CD14-positive monocyte (primary cell): ENCODE results near the gene BAD. TPM values are rescaled to one million over a fixed set of nuclear protein-coding genes. Genes with fewer than 3 reads are reported as not detected.
"Not testable (repeated sequence)": the region's sequence is repeated elsewhere in the genome, so short reads cannot be mapped to it uniquely, and the experiment has no call there.

Source experiments
- DNase-seq, 3 donors: peaks; one replicate each; pipeline ENCODE4 v3.0.0-alpha.2; 2011 to 2022
- H2AFZ ChIP-seq: 2 replicates; pipeline ENCODE4 v1.6.0; 2012; ENCODE audit warnings: mild to moderate bottlenecking, low read depth, low read length, inconsistent platforms; ENCODE audit not compliant: insufficient read depth, poor library complexity, severe bottlenecking
- H3K27ac ChIP-seq, 2 donors: 1 replicate in 1 of 2; 2 replicates in 1 of 2; pipeline ENCODE4 v1.5.1; 2012 to 2013; ENCODE audit warnings: low read length in 2 of 2, control low read depth in 1 of 2, inconsistent platforms in 1 of 2, low read depth in 1 of 2, mild to moderate bottlenecking in 1 of 2
- H3K27me3 ChIP-seq, 2 donors: one replicate each; pipeline versions ENCODE4 v1.6.0 to v1.6.1; 2011 to 2013; ENCODE audit warnings: low read length in 2 of 2; ENCODE audit not compliant: control insufficient read depth in 2 of 2, insufficient read depth in 2 of 2
- H3K36me3 ChIP-seq, 2 donors: replicated peaks in 1 of 2; 1 replicate in 1 of 2; 2 replicates in 1 of 2; pipeline versions ENCODE4 v1.5.1 to v1.6.1; 2012 to 2013; ENCODE audit warnings: low read length in 2 of 2, control low read depth in 1 of 2, inconsistent platforms in 1 of 2, mild to moderate bottlenecking in 1 of 2; ENCODE audit not compliant: insufficient read depth in 2 of 2, control insufficient read depth in 1 of 2
- H3K4me1 ChIP-seq, 2 donors: 1 replicate in 1 of 2; 2 replicates in 1 of 2; pipeline versions ENCODE4 v1.5.1 to v1.6.1; 2012 to 2013; ENCODE audit warnings: low read length in 2 of 2, control low read depth in 1 of 2, inconsistent platforms in 1 of 2, mild to moderate bottlenecking in 1 of 2, moderate library complexity in 1 of 2; ENCODE audit not compliant: insufficient read depth in 2 of 2, control insufficient read depth in 1 of 2
- H3K4me2 ChIP-seq: replicated peaks from 2 replicates; pipeline ENCODE3; 2012; ENCODE audit warnings: low read length, moderate library complexity, mild to moderate bottlenecking; ENCODE audit not compliant: poor library complexity, severe bottlenecking; ENCODE audit errors: extremely low read depth
- H3K4me3 ChIP-seq, 3 experiments: fragments of 200-600 bp in 1 of 3; sonication (generic) in 1 of 3; replicated peaks in 1 of 3; 1 replicate in 2 of 3; 2 replicates in 1 of 3; pipeline ENCODE4 v1.5.1; 2011 to 2013; ENCODE audit warnings: low read length in 3 of 3, mild to moderate bottlenecking in 3 of 3, control low read depth in 2 of 3, low read depth in 2 of 3, inconsistent platforms in 1 of 3, moderate library complexity in 1 of 3
- H3K79me2 ChIP-seq: 2 replicates; pipeline ENCODE4 v1.6.0; 2012; ENCODE audit warnings: mild to moderate bottlenecking, control low read depth, inconsistent platforms, low read length, moderate library complexity; ENCODE audit not compliant: insufficient read depth
- H3K9ac ChIP-seq: 2 replicates; pipeline ENCODE4 v1.6.0; 2017; ENCODE audit warnings: low read length, mild to moderate bottlenecking; ENCODE audit not compliant: insufficient read depth, poor library complexity, severe bottlenecking
- H3K9me3 ChIP-seq, 2 donors: replicated peaks in 1 of 2; 1 replicate in 1 of 2; 2 replicates in 1 of 2; pipeline versions ENCODE4 v1.5.1 to v1.6.1; 2012 to 2013; ENCODE audit warnings: low read length in 2 of 2, control low read depth in 1 of 2; ENCODE audit not compliant: control insufficient read depth in 1 of 2, insufficient read depth in 1 of 2
- H4K20me1 ChIP-seq: 2 replicates; pipeline ENCODE4 v1.6.0; 2012; ENCODE audit warnings: mild to moderate bottlenecking, low read length, control low read depth, moderate library complexity; ENCODE audit not compliant: insufficient read depth
- H3K27ac Mint-ChIP-seq, 7 donors: one replicate each; pipeline ENCODE4 v1.8.0; 2020; ENCODE audit warnings: mild to moderate bottlenecking in 7 of 7, mixed read lengths in 7 of 7, moderate library complexity in 6 of 7, inconsistent platforms in 2 of 7
- H3K27me3 Mint-ChIP-seq, 3 donors: one replicate each; pipeline ENCODE4 v1.8.0; 2021 to 2022; ENCODE audit warnings: low read depth in 3 of 3, mild to moderate bottlenecking in 3 of 3, mixed read lengths in 3 of 3, moderate library complexity in 3 of 3, inconsistent platforms in 1 of 3
- H3K36me3 Mint-ChIP-seq, 2 donors: one replicate each; pipeline ENCODE4 v1.8.0; 2020; ENCODE audit warnings: mixed read lengths in 2 of 2, inconsistent platforms in 1 of 2, mild to moderate bottlenecking in 1 of 2
- H3K4me1 Mint-ChIP-seq: one replicate; pipeline ENCODE4 v1.8.0; 2020; ENCODE audit warnings: mild to moderate bottlenecking, mixed read lengths
- H3K4me3 Mint-ChIP-seq, 2 donors: one replicate each; pipeline ENCODE4 v1.8.0; 2020; ENCODE audit warnings: mild to moderate bottlenecking in 2 of 2, mixed read lengths in 2 of 2, moderate library complexity in 1 of 2
- H3K9me3 Mint-ChIP-seq, 7 donors: one replicate each; pipeline ENCODE4 v1.8.0; 2020 to 2022; ENCODE audit warnings: mixed read lengths in 7 of 7, mild to moderate bottlenecking in 6 of 7, moderate library complexity in 6 of 7, inconsistent platforms in 2 of 7
- WGBS: methylation state at CpG from one replicate; pipeline ENCODE4 v1.1.5; 2013; ENCODE audit warnings: missing lambda C conversion rate; ENCODE audit not compliant: insufficient coverage; 5-methylcytosine and 5-hydroxymethylcytosine counted together
- intact Hi-C, 2 donors: fragments of 100-400 bp; cut with micrococcal nuclease; formaldehyde crosslinking; loops; one replicate each; pipeline versions ENCODE4 v1.15.0 to v1.15.1; 2023
- polyA plus RNA-seq, 3 donors: library from polyadenylated mRNA; depleted of rRNA in 1 of 3; unstranded in 2 of 3; stranded (reverse) in 1 of 3; fragments of 300-500 nt in 2 of 3; fragments of >200 nt in 1 of 3; fragmentation: Illumina TruSeq in 2 of 3; gene quantifications; 1 replicate in 2 of 3; 2 replicates in 1 of 3; pipeline ENCODE4 v1.2.3, GENCODE V29; 2012 to 2021
- TF ChIP-seq, protein P1 (sequence below): fragments of 200-600 bp; IDR thresholded peaks from one replicate; pipeline ENCODE4 v1.8.0; 2022; ENCODE audit warnings: antibody characterized with exemption, mild to moderate bottlenecking

Gene BAD
- polyA plus RNA-seq, 3 donors: 21.1 to 63.2 (median 48.7) TPM

DNA sequence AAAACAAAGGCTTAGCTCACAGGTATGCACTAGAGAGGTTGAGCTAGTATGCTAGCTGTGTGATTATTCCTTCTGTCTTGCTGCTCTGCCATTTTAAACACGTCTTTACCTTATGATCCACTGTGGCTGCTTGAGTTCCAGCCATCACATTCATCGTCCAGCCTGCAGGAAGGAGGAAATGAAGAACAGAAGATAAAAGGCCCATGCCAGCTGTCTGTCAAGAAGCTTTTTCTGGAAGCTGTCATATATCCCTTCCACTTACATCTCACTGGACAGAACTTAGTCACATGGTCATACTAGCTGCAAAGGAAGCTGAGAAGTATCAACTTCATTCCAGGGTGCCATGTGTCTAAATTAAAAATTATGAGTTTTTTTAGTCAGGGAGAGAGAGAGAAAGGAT, 42.9 kb upstream of the BAD start:
- DNase-seq: no peak
- H3K9ac ChIP-seq: no peak overlapping the region
- peaks cover 0 to 10% (median 0%) of the 10 kb centered on the region in 3 donors for H3K27me3 Mint-ChIP-seq
- intact Hi-C loops: no loop called here
- no peak overlapping the region for H3K27ac Mint-ChIP-seq
- H3K4me1 ChIP-seq: peaks cover 16 to 17% of the 10 kb centered on the region in 2 donors
- peaks cover 0 to 7% (median 3%) of the 10 kb centered on the region in 7 donors for H3K9me3 Mint-ChIP-seq
- H3K36me3 ChIP-seq: peaks cover 6 to 9% of the 10 kb centered on the region in 2 donors
- no peak overlapping the region for H3K4me3 ChIP-seq
- no CpG with 5 or more reads among the region's 2 CpGs for WGBS
- no peaks in the 10 kb centered on the region for H3K9me3 ChIP-seq
- H2AFZ ChIP-seq: no peak overlapping the region
- TF ChIP-seq, protein P1, sequence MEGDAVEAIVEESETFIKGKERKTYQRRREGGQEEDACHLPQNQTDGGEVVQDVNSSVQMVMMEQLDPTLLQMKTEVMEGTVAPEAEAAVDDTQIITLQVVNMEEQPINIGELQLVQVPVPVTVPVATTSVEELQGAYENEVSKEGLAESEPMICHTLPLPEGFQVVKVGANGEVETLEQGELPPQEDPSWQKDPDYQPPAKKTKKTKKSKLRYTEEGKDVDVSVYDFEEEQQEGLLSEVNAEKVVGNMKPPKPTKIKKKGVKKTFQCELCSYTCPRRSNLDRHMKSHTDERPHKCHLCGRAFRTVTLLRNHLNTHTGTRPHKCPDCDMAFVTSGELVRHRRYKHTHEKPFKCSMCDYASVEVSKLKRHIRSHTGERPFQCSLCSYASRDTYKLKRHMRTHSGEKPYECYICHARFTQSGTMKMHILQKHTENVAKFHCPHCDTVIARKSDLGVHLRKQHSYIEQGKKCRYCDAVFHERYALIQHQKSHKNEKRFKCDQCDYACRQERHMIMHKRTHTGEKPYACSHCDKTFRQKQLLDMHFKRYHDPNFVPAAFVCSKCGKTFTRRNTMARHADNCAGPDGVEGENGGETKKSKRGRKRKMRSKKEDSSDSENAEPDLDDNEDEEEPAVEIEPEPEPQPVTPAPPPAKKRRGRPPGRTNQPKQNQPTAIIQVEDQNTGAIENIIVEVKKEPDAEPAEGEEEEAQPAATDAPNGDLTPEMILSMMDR: no peak
- H3K4me2 ChIP-seq: no peak overlapping the region
- H3K4me3 Mint-ChIP-seq: no peak overlapping the region
- H3K27ac ChIP-seq: no peak overlapping the region
- H3K27me3 ChIP-seq: no peaks in the 10 kb centered on the region
- peaks cover 2 to 9% of the 10 kb centered on the region in 2 donors for H3K36me3 Mint-ChIP-seq
- H4K20me1 ChIP-seq: no peaks in the 10 kb centered on the region
- peaks cover 20% of the 10 kb centered on the region for H3K4me1 Mint-ChIP-seq
- H3K79me2 ChIP-seq: no peaks in the 10 kb centered on the region

DNA sequence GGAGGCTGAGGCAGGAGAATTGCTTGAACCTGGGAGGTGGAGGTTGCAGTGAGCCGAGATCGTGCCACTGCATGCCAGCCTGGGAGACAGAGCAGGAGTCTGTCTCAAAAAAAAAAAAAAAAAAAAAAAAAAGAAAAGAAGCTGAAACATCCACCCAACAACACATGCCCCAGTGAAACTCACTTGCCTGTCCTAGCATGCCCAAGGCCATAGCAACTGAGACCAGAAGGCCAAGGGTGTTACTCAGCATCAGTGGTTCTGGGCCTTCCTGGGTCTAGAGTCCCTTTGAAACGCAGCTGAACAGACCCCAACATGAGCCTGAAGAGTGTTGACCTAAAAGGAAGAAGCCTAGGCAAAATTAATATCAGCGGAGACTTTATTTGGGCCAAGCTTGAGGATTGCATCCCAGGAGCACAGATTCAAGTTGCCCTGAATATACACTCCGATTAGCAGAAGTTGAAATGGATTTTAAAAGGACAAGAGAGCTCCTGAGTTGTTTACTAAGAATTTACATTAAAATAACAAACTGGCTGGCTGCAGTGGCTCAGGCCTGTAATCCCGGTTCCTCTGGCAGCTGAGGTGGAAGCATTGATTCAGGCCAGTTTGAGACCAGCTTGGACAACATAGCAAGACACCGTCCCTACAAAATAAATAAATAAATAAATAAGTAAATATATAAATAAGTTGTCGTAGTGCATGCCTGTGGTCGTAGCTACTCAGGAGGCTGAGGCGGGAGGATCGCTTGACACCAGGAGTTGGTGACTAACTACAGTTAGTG, 40.4 kb upstream of the BAD start:
- Histone ChIP-seq H3K36me3 (peaks cover 19 to 30% of the 10 kb centered on the region in 2 donors), H3K27me3 (no peaks in the 10 kb centered on the region), H3K4me1 (peaks cover under 1% of the 10 kb centered on the region in 2 donors), H4K20me1 (no peaks in the 10 kb centered on the region), H3K79me2 (peaks cover 4% of the 10 kb centered on the region), H3K4me2 (no peak overlapping the region), H3K4me3 (no peak overlapping the region), H2AFZ (no peak overlapping the region), H3K9ac (no peak overlapping the region), H3K27ac (no peak overlapping the region), H3K9me3 (no peaks in the 10 kb centered on the region)
- peak overlapping the region in 3 of 7 donors; percentile 42 to 76 (median 58) for H3K27ac Mint-ChIP-seq
- H3K4me3 Mint-ChIP-seq: no peak overlapping the region
- DNase-seq: no peak
- H3K9me3 Mint-ChIP-seq: peaks cover 0 to 7% (median 3%) of the 10 kb centered on the region in 7 donors
- WGBS: 94% methylated on average over 5 of the region's 11 CpGs
- intact Hi-C loops: no loop called here
- peaks cover 5% of the 10 kb centered on the region for H3K4me1 Mint-ChIP-seq
- H3K36me3 Mint-ChIP-seq: peaks cover 24 to 34% of the 10 kb centered on the region in 2 donors
- TF ChIP-seq, protein P1: no peak
- peaks cover 0 to 10% (median 0%) of the 10 kb centered on the region in 3 donors for H3K27me3 Mint-ChIP-seq

DNA sequence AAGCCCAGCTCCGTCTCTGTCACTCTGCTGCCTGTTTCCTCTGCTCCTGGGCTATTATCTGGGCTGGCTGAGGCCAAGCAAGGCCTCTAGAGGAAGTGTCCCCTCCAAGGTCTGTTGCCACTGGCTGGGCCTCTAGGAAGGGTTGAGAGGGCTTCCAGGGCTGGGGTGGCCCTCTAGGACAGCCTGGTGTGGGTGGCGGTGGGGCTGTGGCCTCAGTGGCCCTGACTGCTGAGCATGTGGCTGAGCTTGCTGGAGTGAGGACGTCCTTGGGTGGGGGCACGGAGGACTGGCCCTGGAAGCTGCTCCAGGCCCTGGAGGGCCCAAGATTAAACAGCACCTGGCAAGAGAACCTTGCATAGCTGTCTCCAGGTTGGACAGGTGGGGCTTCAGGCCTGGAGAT, 39.5 kb upstream of the BAD start:
- H3K27me3 ChIP-seq, H4K20me1 ChIP-seq, H3K4me1 ChIP-seq, H3K27ac Mint-ChIP-seq, H3K9me3 Mint-ChIP-seq, H3K4me2 ChIP-seq, H3K27ac ChIP-seq, H3K79me2 ChIP-seq, H3K27me3 Mint-ChIP-seq, H3K9ac ChIP-seq, H3K4me3 ChIP-seq, DNase-seq, intact Hi-C loops, H2AFZ ChIP-seq, H3K9me3 ChIP-seq, H3K4me3 Mint-ChIP-seq: not testable (repeated sequence)
- H3K36me3 ChIP-seq: peaks cover 19 to 30% of the 10 kb centered on the region in 2 donors
- H3K36me3 Mint-ChIP-seq: peaks cover 24 to 37% of the 10 kb centered on the region in 2 donors
- 81% methylated on average over 4 of the region's 4 CpGs for WGBS
- peaks cover 14% of the 10 kb centered on the region for H3K4me1 Mint-ChIP-seq
